ENCODE results near the gene CNPY1. TPM values are rescaled to one million over a fixed set of nuclear protein-coding genes. Genes with fewer than 3 reads are reported as not detected.

CNPY1 gene
- total RNA-seq, 1 donor from 2014 or later, result not detected

GRCh38 chr7:155455132-155455693 is 91.1 kb downstream of the CNPY1 start:
- Mint-ChIP-seq H3K36me3 (no peaks in the 10 kb centered on the region), H3K4me1 (ENCODE audit: unreplicated experiment) (no peaks in the 10 kb centered on the region), H3K27me3 (peaks cover 86% of the 10 kb centered on the region), H3K27ac (no peak overlapping the region), H3K4me3 (peak overlapping the region; percentile 65), H3K9me3 (no peaks in the 10 kb centered on the region)
- TF ChIP-seq, protein P1, sequence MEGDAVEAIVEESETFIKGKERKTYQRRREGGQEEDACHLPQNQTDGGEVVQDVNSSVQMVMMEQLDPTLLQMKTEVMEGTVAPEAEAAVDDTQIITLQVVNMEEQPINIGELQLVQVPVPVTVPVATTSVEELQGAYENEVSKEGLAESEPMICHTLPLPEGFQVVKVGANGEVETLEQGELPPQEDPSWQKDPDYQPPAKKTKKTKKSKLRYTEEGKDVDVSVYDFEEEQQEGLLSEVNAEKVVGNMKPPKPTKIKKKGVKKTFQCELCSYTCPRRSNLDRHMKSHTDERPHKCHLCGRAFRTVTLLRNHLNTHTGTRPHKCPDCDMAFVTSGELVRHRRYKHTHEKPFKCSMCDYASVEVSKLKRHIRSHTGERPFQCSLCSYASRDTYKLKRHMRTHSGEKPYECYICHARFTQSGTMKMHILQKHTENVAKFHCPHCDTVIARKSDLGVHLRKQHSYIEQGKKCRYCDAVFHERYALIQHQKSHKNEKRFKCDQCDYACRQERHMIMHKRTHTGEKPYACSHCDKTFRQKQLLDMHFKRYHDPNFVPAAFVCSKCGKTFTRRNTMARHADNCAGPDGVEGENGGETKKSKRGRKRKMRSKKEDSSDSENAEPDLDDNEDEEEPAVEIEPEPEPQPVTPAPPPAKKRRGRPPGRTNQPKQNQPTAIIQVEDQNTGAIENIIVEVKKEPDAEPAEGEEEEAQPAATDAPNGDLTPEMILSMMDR (conservative IDR thresholded peaks at IDR 0.05), result no peak
- DNase-seq (ENCODE audit: extremely low spot score, unreplicated experiment), result no peak

DNA sequence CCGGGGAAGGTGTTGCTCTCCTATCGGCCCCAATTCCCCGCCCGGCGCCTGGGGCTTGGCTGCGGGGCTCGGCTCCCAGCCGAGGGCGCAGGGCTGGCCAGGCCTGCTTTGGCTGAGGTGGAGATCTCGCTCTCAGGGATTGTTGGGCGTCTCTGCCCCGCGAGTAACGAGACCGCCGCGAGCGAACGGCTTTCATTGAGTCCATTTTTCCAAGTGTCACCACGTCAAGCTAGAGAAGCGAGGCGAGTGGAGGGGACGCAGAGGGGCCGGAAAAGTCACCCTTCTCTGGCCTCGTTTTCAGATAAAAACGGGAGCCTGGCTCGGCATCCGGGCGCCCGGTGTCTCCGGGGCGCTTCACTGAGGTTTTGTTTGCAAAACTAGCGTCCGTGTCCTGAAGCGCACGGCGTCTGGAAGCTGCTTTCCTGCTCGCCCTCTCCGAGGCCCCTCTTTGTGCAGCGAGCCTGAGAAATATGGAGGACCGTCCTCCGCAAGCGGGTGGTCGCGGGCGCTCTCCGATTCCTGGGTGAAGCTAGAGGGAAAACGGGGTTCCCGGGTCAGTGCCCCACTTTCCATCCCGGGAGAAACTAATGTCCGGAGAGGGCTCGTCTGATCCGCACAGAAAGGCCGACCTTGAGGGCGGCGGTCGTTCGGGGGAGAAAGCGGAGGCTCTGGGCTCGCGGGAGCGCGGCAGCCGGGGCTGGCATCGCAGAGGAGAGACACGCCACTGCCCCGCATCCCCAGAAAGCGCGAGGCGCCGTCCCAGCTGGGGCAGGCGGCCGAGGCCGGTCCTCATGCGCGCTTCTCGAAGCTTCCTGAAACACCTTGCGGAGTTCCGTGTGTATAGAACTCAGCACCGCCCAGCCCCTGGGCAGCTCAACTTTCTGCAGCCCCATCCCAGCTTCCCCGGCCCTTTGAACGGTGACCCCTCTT is 91.9 kb downstream of the CNPY1 start:
- Mint-ChIP-seq H3K27ac (no peak overlapping the region), H3K4me3 (peak overlapping the region; percentile 65), H3K4me1 (ENCODE audit: unreplicated experiment) (no peaks in the 10 kb centered on the region), H3K36me3 (no peaks in the 10 kb centered on the region), H3K27me3 (peaks cover 81% of the 10 kb centered on the region), H3K9me3 (no peaks in the 10 kb centered on the region)
- DNase-seq (ENCODE audit: extremely low spot score, unreplicated experiment), result no peak
- TF ChIP-seq, protein P1 (conservative IDR thresholded peaks at IDR 0.05), result peak; percentile 18

DNA sequence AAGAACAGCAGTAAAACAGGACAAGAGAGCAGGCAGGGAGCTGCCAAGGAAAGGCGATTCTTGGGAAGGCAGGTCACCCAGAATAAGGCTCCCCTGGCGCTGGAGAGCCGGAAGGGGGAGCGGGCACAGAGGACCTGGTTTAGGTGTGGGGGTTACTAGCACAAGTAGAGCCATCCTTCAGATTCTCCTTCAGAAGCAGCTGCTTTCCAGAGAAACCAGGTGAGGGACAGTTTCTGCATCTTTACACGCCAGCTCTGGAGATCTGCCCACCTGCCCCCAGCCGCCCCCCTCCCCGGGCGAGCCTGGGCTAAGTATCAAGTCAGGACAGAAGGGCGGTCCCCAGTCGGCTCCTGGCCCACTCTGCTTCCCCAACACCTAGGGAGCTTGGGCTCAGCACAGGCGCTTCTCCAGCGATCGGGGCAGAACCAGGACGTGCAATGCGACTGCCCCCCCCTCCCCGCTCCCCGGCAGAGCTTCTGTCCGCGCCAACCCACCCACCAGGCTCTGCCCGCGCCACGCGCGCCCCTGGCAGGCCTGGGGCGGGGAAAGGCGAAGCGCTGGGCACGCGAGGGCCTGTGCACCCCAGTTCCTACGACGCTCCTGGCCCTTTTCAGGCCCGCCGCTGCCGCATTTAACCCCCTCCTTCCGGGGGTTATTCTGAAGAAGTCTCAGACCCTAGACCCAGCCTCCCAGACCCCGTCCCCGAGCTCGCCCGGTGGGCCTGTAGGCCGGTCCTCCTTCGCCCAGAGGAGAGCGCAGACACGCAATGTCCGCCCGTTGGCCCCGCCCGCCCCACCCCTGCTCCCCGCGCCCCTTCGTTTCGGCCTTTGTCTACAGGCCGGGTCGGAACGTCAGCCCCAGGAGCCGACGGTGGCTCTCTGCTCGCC is 92.8 kb downstream of the CNPY1 start:
- Mint-ChIP-seq H3K4me1 (ENCODE audit: unreplicated experiment) (no peaks in the 10 kb centered on the region), H3K4me3 (peak overlapping the region; percentile 41), H3K36me3 (no peaks in the 10 kb centered on the region), H3K27me3 (peaks cover 84% of the 10 kb centered on the region), H3K27ac (no peak overlapping the region), H3K9me3 (no peaks in the 10 kb centered on the region)
- TF ChIP-seq, protein P1 (conservative IDR thresholded peaks at IDR 0.05), result no peak
- no peak for DNase-seq (ENCODE audit: extremely low spot score, unreplicated experiment)

GRCh38 chr7:155452505-155453295 is 93.7 kb downstream of the CNPY1 start:
- no peak for DNase-seq (ENCODE audit: extremely low spot score, unreplicated experiment)
- Mint-ChIP-seq H3K9me3 (no peaks in the 10 kb centered on the region), H3K4me1 (ENCODE audit: unreplicated experiment) (no peaks in the 10 kb centered on the region), H3K27me3 (peaks cover 89% of the 10 kb centered on the region), H3K27ac (no peak overlapping the region), H3K4me3 (peak overlapping the region; percentile 41), H3K36me3 (no peaks in the 10 kb centered on the region)
- TF ChIP-seq, protein P1 (conservative IDR thresholded peaks at IDR 0.05), result no peak

GRCh38 chr7:155451840-155452239 is 94.5 kb downstream of the CNPY1 start:
- DNase-seq (ENCODE audit: extremely low spot score, unreplicated experiment), result no peak
- H3K27me3 Mint-ChIP-seq, result peaks cover 92% of the 10 kb centered on the region
- H3K27ac Mint-ChIP-seq, result no peak overlapping the region
- no peaks in the 10 kb centered on the region for H3K9me3 Mint-ChIP-seq
- H3K4me3 Mint-ChIP-seq, result no peak overlapping the region
- TF ChIP-seq, protein P1 (conservative IDR thresholded peaks at IDR 0.05), result no peak
- no peaks in the 10 kb centered on the region for H3K4me1 Mint-ChIP-seq (ENCODE audit: unreplicated experiment)
- H3K36me3 Mint-ChIP-seq, result no peaks in the 10 kb centered on the region
